ENCODE results near the gene CDH26.

The CDH26 gene

DNA sequence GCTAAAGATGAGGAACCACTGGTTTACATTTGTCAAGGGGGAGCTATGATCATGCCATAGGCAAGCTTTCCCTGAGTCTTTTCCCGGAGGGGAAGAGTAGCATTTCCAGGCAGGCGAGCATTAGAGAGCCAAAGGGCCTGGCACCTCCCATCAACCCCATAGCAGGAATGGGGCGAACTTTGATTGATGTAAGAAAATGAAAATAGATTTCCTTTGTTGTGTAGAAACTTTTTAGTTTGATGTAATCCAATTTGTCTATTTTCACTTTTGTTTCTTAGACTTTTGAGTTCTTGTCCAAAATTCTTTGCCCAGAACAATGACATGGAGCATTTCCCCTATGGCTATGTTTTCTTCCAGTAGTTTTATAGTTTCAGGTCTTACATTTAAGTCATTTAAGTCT lies 85.2 kb downstream of the CDH26 start:
- DNase-seq: no peak

DNA sequence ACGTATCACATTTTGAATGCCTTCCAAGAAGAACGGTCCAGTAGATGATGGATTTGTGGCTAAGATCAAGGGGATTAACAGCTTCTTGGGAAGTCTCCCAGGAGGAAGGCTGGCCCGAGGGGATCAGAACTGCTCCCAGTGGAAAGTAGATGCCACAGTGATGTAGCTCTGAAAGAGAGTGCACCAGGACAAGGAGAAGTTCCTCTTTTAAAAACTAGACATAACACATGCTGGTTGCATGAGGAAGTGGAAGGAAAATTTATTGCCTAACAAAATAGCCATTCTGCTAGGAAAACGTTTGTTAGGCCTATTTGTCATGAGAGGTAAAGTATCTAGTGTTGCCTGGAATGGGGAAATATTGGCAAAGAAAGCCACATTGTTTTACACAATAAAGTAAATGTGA lies 87.8 kb downstream of the CDH26 start:
- DNase-seq: peak in 1 of 51 donors; percentile 11

DNA sequence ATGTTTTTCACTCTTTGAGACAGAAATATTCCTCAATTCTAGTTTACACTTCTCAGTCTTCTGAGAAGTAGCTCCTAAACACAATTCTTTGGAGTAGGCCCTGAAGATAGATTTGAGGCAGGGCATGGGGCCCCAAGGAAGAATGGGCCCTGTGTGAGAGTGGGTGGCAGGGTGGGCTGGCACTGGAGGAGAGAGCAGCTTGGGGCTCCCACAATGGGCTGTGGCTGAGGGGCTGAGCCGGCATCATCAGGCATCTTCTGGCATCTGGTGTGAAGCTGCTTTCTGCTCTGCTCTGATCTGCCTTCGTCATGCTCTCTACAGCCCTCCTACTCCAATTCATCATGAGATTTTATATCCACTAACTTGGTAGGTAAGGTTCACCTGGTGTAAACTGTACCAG lies 88.2 kb downstream of the CDH26 start:
- DNase-seq: no peak

DNA sequence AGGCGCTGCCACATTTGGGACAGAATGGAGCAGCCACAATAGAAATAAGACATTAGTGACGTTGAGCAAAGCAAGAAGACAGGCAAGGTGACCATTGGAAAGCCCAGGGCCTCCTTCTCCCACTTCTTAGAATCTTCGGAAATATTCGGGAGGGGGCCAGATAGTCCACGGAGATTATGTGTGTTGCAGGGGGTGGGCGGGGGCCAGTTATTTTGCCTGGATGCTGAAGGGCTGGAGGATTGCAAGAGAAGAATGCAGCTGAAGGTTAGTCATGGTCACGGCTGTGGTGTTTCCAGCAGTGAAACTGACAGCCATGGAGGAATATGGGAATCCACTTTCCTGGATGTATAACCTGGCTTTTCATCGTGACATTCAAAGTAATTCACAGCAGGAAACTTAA lies 88.6 kb downstream of the CDH26 start:
- DNase-seq: no peak

DNA sequence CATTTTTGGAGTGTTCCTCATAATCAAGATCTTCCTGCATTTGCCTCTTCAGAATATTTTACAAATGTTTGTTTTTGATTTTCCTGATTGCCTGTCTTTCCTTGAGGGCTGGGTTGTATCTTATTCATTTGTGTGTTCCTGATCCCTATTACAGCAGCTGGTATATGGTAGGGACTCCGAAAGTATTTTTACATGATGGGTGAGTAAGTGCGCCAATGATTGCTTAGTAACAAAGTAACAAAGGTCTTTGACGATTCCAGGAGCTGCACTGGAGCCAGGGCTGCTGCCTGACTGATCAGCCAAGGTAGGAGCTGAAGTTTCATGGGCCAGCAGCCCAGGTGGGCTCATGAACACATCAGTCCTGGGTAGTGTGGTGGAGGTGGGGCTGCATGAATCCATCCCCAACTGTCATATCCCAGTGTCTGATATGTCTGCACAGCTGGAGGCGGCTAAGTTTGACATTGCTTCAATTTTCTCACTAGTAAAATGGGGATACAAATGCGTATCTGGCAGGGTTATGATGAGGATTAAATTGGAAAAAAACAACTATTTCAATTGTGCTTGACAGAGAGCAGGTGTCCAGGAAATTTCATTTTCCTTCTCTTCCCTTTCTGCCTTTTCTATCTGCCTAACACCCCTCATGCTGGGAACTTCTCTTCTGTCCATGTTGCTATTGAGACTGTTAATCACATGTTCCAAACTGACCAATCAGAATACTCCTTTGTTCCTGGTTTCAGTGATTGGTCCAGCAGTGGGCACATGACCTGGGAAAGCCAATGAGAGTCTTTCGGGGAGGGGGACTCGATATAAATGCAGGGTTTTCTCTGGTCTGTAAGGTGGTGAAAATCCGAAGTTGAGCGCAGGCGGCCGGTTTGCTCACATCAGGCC lies 90.7 kb downstream of the CDH26 start:
- DNase-seq: no peak

DNA sequence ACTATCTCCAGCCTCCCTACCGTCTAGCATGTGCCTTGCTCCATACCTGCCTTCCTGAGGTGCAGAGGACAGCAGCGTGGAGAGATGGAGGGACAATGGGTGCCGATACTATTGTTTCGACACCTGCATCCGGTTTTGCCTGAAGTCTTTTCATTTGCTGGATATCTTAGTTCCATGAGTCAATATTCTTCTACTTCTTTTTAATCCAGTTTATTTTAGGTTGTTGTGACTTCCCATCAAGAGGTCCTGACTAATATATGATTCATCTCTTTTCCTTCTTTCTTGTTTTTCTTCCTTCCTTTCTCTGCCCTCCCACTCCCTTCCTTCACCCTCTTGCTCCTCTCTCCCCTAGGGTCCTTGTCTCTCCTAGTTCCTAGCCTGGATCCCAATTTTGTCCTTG lies 91.4 kb downstream of the CDH26 start:
- no peak for DNase-seq

DNA sequence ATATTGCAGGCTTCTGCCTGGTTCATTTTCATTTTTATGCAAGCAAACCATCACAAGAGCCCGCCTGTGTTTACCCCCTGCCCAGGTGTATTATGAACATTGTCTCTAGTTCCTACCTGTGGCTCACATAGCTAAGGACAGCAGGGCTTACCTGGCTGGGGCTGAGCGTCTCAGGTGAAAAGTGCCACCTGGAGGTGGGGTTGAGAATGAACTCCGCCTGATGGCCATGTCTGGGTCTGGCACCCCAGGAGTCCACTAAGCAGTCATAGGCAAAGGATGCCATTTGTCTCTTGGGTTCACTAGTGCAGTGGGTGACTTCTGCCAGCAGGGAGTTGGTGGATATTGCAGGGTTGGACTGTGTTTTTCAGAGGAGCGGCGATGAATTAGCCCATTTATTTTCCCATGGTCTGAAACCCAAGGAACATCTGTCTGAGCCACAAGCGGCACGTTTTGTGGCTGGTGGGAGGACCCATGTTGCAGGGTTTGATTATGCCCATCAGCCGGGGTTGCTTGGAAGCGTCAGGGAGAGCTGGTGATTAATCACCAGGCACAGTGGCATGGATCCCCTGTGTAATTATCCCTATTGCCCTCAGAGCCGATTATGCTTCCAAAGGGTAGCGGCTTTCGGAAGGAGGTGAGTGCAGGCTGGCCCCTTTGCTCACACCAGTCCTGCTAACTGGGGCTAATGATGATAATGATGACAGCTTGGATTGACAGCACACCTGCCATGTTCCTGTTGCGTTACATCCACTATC lies 92.1 kb downstream of the CDH26 start:
- no peak for DNase-seq

DNA sequence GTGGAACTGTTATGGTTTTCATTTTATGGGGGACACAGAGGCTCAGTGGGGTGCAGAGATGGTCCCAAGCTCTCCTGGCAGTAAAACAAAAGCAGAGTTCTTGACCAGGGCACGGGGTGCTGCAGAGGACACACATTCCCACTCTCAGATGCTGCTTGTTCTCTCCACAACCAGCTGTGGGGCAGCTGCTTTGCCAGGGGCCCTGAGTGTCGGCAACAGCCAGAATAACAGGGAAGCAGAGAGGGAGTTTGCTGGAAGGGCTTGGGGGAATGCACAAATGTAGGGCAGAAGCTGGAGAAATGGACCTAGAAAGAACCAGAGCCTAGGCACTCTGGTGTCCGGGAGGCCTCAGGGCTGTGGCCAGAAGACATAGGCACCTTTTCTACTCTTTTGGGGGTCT lies 93.7 kb downstream of the CDH26 start:
- no peak for DNase-seq

DNA sequence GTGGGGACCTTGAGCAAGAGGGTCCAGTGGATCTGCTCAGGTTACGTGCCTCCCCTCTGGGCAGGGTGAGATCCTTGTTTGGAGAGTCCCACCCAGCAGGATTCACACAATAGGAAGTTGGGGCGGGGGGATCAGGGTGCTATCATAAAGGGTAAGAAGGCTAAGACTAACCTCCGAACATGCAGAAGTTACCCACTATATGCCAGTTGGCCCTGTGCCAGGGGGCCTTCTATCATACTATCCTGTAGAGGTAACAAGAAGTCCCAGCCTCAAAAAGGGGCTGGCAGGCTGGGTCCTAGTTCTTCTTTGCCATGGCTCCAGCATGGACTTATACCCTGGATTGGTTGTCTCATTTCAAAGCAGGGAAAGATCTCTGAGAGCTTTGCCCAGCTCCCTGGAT lies 94.1 kb downstream of the CDH26 start:
- DNase-seq: no peak

DNA sequence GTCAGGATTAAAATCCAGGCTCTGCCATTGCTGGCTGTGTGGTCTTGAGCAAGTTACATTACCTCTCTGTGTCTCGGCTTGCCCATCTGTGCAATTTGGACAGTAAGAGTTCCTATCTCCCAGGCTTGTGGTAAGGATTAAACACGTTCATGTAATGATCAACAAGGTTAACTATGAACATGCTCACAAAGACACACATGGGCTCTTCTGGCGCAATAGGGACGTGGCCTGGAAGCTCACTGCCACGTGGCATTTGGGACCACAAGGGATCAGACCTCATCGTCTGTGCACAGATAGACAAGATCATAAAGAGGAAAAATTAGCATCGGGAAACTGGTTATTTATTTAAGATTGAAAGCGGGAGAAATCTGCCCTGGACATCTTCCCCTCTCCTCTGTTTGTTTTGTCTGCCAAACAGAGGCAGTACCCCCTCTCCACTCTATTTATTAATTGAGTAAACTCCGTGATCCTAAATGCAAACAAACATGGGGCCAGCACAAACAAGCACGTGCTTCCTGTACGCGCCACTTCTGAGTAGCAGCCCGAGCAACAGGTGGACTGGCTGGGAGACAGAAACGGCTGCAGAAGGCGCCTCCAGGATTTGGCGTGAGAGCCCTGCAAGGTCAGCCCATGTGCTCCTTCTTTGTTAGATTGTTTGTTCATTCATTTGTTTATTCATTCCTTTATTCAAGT lies 95.0 kb downstream of the CDH26 start:
- no peak for DNase-seq

DNA sequence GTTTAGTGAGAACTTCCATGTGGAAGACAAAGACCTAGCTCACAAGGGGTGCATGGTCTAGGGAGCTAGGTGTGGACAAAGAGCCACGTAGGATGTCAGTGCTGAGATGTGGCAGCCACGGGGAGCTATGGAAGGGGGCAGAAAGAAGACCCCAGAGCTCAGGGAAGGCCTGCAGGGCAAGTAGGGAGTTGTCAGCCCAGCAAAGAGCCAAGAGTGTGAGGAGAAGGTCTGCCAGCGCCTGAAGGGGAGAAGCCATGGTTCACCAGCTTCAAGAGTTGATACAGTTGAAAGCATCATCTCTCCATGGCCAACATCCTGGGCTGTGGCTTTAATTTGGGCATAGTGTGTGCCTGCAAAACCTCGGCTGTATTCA lies 95.6 kb downstream of the CDH26 start:
- DNase-seq: no peak

DNA sequence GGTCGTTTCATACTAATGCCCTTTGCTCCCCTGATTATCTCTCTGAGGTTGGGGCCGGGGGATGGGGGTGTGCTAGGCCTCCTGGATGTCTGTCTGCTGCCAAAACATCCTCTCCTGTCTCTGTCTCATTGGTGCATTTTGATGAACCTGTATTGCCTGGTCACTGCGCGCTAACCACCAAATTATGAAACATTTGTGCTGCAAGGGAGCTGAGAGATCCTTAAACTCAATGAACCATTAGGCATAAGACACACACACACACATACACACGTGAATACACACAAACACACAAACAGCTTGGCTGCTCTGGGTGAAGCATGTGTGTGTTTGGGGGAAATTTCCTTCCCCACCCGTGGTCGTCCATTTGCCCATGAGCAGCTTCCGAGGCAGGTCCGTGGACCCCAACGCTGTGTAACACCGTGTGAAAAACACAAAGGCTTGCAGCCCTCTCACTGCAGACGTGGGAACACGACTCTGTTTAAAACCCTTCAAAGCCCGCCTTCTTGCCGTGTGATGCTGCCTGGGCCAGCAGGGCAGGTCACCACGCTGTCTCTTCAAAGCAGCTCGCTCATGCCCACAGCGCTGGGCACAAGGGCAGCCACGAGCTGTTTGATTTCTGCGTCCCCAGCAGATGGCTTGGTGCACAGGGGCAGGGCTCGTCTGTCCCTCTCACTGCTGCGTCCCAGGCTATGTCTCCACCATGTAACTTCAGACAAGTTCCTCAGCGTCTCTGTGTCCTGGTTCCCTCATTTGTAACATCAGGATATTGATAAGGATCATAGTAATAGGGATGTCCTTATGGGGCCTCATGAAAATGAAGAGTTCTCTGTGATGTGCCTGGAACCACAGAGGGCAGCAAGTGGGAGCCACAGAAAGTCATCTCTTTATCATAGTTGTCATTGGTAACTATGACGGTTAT lies 96.8 kb downstream of the CDH26 start:
- no peak for DNase-seq

DNA sequence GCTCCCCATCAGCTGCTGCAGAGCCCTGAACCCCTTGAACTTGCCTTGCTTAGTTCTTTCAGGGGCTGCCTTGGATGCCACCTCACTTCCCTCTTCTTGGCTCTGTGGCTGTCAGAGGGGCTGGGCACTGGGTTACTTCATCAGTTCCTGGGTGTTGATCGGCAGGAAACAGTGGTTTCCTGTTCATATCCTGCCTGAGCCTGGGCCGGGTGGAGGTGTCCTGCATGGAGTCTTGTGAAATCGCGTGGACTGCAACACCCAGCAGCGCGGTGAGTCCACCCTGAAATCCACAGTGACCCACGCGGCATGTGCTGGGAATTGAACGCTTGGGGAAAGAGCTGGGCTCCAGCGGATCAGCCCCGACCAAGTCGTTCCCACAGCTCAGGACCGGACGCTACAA lies 97.5 kb downstream of the CDH26 start:
- DNase-seq: peak in 23 of 51 donors; percentile 6 to 44 (median 18)

DNA sequence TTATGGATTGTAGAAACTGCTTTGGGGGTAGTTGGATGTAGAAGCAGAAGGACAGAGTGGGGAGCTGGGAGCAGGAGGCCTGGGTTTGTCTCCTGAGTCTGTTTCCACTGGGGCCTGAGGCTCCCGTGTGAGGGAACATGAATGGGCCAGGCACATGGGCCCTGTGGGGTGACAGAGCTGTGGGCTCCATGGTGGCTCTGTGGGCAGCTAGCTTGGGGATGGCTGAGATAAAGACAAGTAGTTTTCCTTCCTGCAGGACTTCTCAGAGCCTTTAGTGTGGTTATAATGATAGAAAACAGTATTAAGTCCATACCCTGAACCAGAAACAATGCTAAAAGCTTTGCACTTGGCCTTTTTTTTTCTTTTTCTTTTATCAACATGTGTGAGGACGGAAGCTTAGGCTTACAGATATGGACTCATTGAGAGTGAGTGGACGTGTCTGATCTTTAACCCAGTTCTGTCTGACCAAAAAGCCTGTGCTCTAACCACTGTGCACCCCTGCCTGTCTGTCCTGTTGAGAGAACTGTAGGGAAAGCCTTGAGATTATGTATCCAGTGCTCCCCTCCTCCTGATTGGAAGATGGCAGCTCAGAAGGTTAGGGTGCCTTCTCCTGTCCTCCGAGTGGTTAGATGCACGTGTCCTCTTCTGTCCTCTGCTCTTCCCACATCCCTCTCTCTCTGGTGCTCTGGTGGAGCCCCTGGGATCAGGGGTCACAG lies 98.3 kb downstream of the CDH26 start:
- no peak for DNase-seq

DNA sequence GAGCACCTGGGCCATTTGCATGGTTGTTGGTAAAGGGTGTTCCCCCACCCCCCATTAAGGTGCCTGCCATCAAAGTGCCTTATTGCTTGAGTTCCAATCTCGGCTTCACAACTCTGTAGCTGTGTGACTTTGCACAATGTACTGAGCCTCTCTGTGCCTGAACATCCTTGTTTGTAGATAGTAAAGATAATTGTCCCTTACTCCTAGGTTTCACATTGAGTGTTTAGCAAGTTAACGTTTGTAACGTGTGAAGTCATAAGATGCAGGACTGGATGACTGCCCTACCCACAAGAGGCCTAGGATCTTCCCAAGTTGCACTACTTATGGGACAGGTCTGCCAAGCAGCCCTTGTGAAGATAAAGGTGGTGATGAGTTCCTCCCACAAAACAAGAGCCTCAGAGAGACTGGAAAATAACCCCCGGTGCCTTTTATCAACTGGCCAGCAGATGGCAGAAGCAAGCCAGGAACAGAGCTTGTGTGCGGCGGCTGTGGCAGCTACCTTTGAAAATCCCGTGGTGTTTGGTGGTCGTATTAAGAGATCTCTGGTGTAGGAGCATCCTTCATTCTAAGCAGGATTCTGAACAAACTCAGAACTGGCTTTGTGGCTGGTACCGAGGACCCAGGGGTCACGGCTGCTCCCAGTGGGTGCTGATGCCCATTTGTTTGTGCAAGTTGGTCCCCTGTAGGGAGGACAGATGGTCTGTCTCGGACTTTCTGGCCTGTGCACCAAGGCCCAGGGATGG lies 99.1 kb downstream of the CDH26 start:
- DNase-seq: peak in 41 of 51 donors; percentile 14 to 74 (median 45)

DNA sequence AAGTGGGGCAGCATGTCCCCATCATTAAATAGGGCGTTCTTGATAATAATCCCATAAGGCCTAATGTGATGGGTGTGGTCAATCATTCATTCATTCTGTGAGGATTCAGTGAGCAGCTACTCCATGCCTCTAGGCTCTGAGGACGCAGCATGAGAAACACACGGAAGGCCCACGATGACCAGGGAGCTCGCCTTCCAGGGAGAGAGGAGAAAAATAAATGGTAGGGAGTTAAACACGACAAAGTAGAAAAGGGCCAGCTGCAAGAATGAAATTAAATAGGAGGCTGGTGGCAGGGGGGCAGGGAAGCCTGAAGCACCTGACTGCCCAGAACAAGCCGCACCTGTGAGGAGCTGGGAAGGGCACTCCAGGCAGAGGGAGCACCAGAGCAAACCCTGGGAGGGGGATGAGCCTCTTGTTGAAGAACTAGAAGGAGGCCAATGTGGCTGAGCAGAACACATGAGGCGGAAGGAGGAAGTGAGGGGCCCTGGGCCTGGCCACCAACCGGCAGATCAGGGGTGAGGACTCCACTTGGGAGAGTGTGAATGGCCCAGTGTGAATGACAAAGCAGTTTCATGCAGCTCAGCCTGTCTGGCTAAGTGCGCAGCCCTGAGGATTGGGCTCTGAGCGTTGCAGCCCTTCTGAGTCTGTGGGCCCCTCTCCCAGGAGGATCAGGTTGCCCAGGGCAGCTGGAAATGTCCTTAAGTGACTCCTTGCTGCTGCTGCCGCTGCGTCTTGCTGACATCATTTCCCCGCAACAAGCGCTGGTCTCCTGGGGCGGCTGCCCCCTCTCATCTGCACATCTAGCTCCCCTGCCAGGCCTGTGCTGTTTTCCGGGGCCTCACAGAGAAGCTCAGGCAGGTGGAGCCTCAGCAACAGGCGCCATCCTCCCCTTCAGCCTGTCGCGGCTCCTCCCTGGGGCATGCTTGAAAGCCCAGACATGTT lies 99.9 kb downstream of the CDH26 start:
- DNase-seq: peak in 30 of 51 donors; percentile 14 to 83 (median 38)

DNA sequence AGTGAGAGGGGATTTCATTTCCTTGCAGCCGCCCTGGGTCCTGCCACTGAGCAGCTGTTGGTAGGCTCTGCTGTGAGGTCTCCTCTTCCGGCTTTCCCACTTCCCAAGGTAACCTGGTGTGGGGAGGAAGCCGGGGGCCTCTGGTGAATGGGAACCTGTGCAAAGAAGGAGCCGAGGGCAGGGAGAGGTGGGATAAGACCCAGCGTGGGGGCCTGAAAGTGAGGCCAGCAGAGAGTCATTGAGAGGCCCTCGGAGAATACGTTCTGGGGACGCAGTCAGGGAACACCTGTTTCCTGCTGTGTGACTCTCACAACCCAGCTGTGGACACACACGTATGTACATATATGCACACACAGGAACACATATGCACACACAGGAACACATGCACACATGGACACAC lies 100.7 kb downstream of the CDH26 start:
- no peak for DNase-seq

DNA sequence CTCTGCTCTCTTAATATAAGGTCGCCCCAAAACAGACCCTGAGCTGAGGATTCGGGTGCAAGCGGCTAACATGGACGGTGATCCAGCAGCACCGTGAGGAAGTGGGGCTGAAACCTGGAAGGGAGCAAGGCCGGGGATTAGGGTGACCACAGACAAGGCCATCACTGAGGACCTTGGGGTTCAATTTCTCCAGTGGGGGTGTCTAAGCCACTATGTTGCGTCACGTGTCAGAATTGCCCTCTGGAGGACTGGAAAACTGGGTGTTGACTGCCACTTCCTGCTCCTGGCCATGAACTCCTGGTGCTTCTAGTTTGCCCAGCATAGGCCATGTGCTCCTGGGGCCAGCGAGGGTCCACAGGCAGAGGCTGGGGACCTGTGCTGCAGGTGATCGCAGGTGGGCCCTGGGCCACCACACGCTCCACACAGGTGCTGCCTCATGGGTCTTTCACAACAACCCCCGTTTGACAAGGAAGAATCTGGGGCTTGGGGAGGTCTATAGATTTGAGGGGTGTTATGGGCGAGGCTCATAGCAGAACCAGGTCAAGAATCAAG lies 101.9 kb downstream of the CDH26 start:
- DNase-seq: no peak

Data from hypothalamus (tissue), 51 donors.